Prostate gland (tissue), 2 donors: ENCODE measurements around the gene FOSL2.

Experiments
- POLR2AphosphoS5 ChIP-seq: sonication (generic); formaldehyde crosslinking; IDR thresholded peaks from one replicate; pipeline ENCODE4 v1.6.1; 2017; ENCODE audit warnings: antibody characterized with exemption
- TF ChIP-seq, protein P1 (sequence below), 4 experiments: fragments of 200-600 bp in 2 of 4; fragments of 450-650 bp in 2 of 4; sonication (generic) in 2 of 4; IDR thresholded peaks; 1 replicate in 3 of 4; 2 replicates in 1 of 4; pipeline ENCODE4 v1.5.1; 2016 to 2019; ENCODE audit warnings: antibody characterized with exemption in 4 of 4, mild to moderate bottlenecking in 2 of 4, moderate library complexity in 2 of 4

DNA sequence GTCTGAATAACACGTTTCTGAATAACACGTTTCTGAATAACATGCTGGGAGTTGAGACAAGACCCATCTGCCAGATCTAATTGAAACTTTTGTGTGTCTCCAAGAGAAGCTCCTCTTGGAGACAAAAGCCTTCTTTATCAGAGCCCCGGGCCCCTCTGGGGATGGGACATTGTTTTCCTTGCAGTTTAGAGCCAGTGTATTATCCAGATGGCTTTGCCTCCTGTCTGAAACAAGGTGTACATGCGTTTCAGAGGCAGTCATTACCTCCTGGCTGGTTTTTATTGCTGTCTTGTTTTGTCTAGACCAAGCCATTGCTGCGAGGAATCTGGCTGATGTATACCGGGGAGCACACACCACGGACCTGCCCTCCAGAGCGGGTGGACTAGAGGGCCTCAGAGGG is 7.8 kb downstream of the FOSL2 start:
- TF ChIP-seq, protein P1, sequence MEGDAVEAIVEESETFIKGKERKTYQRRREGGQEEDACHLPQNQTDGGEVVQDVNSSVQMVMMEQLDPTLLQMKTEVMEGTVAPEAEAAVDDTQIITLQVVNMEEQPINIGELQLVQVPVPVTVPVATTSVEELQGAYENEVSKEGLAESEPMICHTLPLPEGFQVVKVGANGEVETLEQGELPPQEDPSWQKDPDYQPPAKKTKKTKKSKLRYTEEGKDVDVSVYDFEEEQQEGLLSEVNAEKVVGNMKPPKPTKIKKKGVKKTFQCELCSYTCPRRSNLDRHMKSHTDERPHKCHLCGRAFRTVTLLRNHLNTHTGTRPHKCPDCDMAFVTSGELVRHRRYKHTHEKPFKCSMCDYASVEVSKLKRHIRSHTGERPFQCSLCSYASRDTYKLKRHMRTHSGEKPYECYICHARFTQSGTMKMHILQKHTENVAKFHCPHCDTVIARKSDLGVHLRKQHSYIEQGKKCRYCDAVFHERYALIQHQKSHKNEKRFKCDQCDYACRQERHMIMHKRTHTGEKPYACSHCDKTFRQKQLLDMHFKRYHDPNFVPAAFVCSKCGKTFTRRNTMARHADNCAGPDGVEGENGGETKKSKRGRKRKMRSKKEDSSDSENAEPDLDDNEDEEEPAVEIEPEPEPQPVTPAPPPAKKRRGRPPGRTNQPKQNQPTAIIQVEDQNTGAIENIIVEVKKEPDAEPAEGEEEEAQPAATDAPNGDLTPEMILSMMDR (IDR thresholded peaks at IDR 0.05): no peak
- no peak for TF ChIP-seq POLR2AphosphoS5
